Measurements from ENCODE around the gene PRSS8. TPM values are rescaled to one million over a fixed set of nuclear protein-coding genes. Genes with fewer than 3 reads are reported as not detected.
A peak's percentile ranks its signal among the peaks of the same experiment; 100 is the strongest.
"Not testable (repeated sequence)": the region's sequence is repeated elsewhere in the genome, so short reads cannot be mapped to it uniquely, and the experiment has no call there.

The PRSS8 gene
- polyA plus RNA-seq (ENCODE audit: insufficient read length in 4 of 4), result 10 to 100 TPM; 53.9 to 77.2 (median 67.5) TPM

DNA sequence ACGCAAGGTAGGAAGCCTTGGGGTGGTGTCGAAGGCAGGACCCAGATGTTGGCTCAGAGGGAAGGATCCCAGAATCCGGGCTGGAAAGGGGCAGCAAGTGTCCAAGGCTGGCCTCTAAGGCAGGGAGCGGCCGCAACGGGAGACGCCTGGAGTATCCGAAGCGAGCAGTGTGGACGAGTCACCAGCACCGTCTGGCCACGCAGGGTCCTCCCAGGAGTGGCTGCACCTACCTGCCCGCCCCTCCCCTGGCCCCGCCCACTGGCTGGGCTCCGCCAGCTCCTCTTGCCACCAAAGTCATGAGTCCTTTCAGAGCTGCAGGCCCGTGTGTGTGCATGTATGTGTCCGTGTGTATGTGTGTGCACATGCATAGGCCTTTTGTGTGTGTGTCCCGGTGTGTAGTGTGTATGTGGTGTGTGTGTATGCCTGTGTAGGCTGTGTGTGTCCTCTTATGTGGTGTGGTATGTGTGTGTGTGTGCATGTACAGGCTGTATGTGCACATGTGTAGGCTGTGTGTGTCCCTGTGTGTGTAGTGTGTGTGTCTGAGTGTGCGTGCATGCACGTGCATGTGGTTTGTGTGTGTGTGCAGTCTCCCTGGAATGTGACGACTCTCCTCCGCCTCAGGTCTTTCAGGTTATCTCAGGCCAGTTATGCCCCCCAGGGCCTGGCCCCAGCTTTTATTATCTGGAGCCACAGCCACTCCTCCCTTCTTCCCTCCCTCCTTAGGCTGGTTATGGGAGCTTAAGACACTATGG lies at the start of gene PRSS8:
Gene PRSS8, minus strand, starts transcription at position 193 of the 752 bp plus-strand sequence. CDS start 229 bp downstream, outside the sequence.
- no peak for DNase-seq (ENCODE audit: low read depth in 4 of 4, low spot score in 2 of 4)

- no peak for DNase-seq (ENCODE audit: low read depth in 4 of 4, low spot score in 2 of 4)
Observed at GRCh38 chr16:31184888-31185287, 49.4 kb upstream of the PRSS8 start.

DNA sequence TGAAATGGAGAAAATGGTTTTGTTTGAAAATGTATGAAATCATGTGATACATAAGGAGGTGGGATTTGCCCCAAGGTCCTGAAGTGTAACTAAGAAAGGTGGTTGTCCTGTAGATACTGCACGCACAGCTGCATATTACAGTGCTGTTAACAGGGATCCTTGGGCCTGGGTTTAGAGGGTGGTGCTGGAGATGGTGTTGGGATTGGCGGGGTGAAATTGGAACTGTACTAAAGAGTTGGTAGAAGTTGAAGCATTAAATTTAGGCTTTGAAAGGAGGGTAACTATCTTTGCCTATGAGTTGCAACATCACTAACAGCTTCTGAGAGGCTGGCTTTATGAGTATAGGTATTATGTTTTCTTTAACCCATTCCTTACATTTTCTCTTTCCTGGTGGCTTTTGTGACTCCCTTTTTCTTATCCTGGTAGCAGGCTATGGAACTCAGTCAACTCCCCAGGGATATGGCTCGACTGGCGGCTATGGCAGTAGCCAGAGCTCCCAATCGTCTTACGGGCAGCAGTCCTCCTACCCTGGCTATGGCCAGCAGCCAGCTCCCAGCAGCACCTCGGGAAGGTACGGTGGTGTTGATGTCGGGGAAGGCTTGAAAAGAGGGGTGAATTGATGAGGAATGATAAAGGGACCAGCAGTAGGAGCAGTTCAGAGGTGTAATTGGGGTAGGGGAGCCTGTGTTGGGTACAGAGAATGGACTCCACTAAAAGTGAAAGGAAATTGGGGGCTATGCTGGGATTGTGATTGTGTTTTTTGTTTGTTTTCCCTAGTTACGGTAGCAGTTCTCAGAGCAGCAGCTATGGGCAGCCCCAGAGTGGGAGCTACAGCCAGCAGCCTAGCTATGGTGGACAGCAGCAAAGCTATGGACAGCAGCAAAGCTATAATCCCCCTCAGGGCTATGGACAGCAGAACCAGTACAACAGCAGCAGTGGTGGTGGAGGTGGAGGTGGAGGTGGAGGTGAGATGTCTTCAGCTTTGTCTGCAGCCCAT lies 48.2 kb upstream of the PRSS8 start:
- no peak for DNase-seq (ENCODE audit: low read depth in 4 of 4, low spot score in 2 of 4)

DNA sequence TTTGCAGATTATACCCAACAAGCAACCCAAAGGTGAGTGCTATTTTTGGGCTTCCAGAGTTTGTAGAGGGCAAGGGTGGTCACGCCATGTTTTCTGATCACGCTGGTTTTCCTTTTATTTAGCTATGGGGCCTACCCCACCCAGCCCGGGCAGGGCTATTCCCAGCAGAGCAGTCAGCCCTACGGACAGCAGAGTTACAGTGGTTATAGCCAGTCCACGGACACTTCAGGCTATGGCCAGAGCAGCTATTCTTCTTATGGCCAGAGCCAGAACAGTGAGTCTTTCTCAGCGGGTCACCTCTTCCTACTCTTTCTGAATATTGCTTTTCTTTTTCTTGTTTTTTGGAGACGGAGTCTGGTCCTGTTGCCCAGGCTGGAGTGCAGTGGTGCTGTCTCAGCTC lies 46.9 kb upstream of the PRSS8 start:
- no peak for DNase-seq (ENCODE audit: low read depth in 4 of 4, low spot score in 2 of 4)

DNA sequence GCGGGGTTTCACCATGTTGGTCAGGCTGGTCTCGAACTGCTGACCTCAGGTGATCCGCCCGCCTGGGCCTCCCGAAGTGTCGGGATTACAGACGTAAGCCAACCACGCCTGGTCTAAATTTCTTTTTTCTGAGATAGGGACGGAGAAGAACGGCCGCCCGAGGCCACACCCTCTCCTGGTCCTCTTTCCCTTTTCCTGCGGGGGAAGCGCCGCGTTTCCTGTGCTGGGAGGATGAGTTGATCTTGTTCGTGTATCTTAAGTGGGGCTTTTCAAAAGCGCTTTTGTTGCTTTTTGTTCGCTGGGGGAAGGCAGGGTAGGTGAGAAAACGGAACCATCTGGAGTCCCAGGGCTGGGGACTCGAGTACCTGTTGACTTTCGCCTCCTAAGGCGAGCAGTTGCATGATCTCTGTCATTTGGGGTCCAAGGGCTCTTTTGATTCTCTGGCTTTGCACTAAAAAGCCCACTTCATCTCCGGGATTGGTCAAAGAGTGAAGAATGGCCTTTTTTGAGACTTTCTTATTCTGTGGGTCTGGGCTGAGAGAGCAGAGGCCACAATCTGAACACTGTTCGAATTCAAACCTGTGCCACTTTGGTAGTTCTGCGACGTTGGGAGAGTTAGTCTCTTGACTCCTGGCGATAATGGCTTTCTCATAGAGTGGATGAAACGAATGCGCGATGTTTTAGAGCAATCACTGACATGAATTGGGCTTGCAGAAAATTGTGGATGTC lies 45.7 kb upstream of the PRSS8 start:
- DNase-seq (ENCODE audit: low read depth in 4 of 4, low spot score in 2 of 4), result no peak

DNA sequence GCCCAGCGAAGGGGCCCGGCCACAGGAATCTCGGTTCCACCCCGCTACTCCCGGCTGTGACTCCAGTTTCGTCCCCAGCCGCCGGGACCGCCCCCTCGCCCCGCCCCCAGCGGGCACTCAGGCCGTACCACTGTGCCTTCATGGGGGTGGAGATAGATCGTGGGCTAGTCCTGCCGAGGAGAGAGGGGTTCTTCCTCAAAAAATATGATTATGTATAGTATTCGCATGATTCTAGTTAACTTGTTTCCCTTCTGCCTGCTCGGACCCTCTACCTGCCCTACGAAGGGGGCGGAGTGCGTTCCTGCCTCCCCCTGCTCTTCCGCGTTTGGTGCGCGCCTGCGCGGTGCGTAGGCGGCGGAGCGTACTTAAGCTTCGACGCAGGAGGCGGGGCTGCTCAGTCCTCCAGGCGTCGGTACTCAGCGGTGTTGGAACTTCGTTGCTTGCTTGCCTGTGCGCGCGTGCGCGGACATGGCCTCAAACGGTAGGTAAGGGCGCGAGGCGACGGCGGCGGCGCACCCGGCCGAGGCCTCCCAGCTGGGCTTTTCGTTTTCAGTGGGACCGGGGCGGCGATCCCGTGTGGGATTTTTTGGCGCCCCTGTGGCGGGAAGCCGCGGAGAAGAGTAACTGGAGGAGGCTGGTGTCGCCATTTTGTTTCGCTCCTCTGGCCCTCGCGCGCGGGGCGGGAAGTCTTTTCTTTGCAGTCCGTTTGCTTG lies 44.4 kb upstream of the PRSS8 start, which contains the start of gene FUS:
Gene FUS, plus strand, starts transcription at position 393 of the 713 bp plus-strand sequence. Its CDS starts 76 bp downstream, at position 469.
- peak; percentile 84 to 97 (median 90) for DNase-seq (ENCODE audit: low read depth in 4 of 4, low spot score in 2 of 4)

DNA sequence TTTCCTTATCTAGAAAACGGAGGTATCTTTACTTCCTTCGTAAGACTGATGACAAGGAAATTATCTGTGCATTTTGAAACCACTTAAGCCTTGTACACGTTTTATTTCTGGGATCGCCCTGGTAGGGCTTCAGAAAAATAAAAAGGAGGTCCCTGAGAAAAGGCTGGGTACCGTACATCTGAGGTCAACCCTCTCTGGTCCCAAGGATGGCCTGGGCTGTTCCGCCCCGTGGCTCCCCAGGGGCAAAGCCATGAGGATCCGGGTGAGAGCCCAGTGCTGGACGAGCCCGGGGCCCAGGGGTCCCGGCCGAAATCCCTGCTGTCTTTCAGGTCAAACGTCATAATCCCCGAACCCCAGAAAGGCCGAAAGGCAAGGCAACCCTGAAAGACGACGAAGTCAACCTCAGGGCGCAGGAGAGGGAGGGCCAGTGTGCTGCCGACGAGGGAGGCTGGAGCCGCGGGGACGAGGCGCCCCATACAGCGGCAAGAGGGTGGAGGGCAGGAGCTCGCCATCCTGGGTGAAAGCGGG lies 43.8 kb upstream of the PRSS8 start:
- DNase-seq (ENCODE audit: low read depth in 4 of 4, low spot score in 2 of 4), result no peak

- DNase-seq (ENCODE audit: low read depth in 4 of 4, low spot score in 2 of 4), result no peak
Observed at GRCh38 chr16:31177136-31177535, 41.6 kb upstream of the PRSS8 start.

- not testable (repeated sequence) for DNase-seq (ENCODE audit: low read depth in 4 of 4, low spot score in 2 of 4)
Observed at GRCh38 chr16:31170048-31170447, 34.5 kb upstream of the PRSS8 start.

DNA sequence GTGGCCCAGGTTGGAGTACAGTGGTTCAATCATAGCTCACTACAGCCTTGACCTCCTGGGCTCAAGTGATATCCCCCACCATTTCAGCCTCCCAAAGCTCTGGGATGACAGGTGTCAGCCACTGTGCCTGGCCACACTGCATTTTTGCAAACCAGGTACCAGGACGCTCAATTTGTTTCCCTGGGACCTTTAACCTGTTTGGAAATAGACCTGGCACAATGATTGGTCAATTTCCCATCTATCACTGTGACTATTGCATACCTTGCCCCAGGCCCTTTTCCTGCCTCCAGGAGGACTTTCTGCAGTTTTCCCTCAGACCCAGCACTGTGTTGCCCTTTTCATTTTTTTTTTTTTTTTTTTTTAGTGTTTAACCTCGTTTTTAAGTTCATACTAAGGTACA lies 33.3 kb upstream of the PRSS8 start:
- DNase-seq (ENCODE audit: low read depth in 4 of 4, low spot score in 2 of 4), result no peak

DNA sequence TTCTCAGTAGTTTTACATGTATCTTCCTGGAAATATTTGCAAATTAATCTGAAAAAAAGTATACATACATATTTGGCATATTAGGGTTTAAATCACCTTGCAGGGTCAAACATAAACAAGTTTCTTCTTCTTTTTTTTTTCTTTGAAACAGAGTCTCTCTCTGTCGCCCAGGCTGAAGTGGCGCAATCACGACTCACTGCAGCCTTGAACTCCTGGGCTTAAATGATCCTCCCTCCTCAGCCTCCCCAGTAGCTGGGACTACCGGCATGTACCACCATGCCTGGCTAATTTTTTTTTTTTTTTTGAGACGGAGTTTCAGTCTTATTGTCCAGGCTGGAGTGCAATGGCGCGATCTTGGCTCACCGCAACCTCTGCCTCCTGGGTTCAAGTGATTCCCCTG lies 31.8 kb upstream of the PRSS8 start:
- DNase-seq (ENCODE audit: low read depth in 4 of 4, low spot score in 2 of 4), result no peak

- DNase-seq (ENCODE audit: low read depth in 4 of 4, low spot score in 2 of 4), result no peak
Observed at GRCh38 chr16:31157136-31157535, 21.6 kb upstream of the PRSS8 start.

DNA sequence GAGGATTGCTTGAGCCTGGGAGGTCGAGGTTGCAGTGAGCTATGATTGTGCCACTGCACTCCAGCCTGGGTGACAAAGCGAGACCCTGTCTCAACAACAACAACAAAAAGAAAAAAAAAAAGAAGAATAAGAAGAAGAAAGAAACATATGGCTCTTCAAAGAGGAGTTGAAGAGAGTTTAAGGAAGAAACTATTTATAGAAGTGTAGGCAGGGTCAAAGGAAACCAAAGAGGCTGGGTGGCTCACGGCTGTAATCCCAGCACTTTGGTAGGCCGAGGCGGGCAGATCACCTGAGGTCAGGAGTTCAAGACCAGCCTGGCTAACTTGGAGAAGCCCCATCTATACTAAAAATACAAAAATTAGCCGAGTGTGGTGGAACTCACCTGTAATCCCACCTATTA lies 15.4 kb upstream of the PRSS8 start:
- DNase-seq (ENCODE audit: low read depth in 4 of 4, low spot score in 2 of 4), result not testable (repeated sequence)

- DNase-seq (ENCODE audit: low read depth in 4 of 4, low spot score in 2 of 4), result no peak
Observed at GRCh38 chr16:31149894-31150890, 14.7 kb upstream of the PRSS8 start, which contains the start of gene PRSS36. Gene PRSS36, minus strand, starts transcription at chr16:31150066. Its CDS starts 31 bp downstream, at chr16:31150035.

GRCh38 chr16:31149332-31149731 lies 13.8 kb upstream of the PRSS8 start:
- DNase-seq (ENCODE audit: low read depth in 4 of 4, low spot score in 2 of 4), result no peak

GRCh38 chr16:31148896-31149295 lies 13.4 kb upstream of the PRSS8 start:
- DNase-seq (ENCODE audit: low read depth in 4 of 4, low spot score in 2 of 4), result no peak

DNA sequence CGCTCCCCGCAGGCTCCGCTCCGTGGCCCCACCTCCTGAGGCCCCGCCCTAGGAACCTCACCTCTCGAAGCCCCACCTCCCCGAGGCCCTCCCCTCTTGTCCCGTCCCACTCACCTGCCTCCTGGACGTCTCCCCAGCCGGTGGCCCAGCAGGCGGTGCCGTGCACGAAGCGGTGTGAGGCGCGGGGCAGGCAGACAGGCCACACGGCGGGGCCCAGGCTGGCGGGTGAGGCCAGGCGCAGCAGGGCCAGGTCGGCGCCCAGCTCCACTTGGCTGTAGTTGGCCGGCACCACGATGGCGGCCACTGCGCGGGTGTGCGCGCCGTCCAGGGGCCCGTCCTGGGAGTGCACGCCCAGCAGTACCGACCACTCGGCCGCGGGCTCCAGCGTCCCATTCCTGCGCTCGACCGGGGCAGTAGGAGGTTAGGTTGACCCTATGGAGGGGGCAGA lies 12.8 kb upstream of the PRSS8 start:
- no peak for DNase-seq (ENCODE audit: low read depth in 4 of 4, low spot score in 2 of 4)

- no peak for DNase-seq (ENCODE audit: low read depth in 4 of 4, low spot score in 2 of 4)
Observed at GRCh38 chr16:31147574-31147973, 12.0 kb upstream of the PRSS8 start.
